Dermis microvascular lymphatic vessel endothelial cell (primary cell): Measurements from ENCODE around the gene PRSS23. TPM values are rescaled to one million over a fixed set of nuclear protein-coding genes. Genes with fewer than 3 reads are reported as not detected.
A peak's percentile ranks its signal among the peaks of the same experiment; 100 is the strongest.

Experiments
- DNase-seq, 2 donors: peaks; one replicate each; pipeline versions ENCODE4 v3.0.0 to v3.0.0-alpha.2; 2010; ENCODE audit warnings: low read depth in 2 of 2
- total RNA-seq: library from RNA; depleted of rRNA; stranded (reverse); fragments of >200 nt; gene quantifications from 2 replicates; pipeline ENCODE4 v1.2.1, GENCODE V29; 2014

Gene PRSS23
- total RNA-seq, 1 donor from 2014 or later: 196 TPM

DNA sequence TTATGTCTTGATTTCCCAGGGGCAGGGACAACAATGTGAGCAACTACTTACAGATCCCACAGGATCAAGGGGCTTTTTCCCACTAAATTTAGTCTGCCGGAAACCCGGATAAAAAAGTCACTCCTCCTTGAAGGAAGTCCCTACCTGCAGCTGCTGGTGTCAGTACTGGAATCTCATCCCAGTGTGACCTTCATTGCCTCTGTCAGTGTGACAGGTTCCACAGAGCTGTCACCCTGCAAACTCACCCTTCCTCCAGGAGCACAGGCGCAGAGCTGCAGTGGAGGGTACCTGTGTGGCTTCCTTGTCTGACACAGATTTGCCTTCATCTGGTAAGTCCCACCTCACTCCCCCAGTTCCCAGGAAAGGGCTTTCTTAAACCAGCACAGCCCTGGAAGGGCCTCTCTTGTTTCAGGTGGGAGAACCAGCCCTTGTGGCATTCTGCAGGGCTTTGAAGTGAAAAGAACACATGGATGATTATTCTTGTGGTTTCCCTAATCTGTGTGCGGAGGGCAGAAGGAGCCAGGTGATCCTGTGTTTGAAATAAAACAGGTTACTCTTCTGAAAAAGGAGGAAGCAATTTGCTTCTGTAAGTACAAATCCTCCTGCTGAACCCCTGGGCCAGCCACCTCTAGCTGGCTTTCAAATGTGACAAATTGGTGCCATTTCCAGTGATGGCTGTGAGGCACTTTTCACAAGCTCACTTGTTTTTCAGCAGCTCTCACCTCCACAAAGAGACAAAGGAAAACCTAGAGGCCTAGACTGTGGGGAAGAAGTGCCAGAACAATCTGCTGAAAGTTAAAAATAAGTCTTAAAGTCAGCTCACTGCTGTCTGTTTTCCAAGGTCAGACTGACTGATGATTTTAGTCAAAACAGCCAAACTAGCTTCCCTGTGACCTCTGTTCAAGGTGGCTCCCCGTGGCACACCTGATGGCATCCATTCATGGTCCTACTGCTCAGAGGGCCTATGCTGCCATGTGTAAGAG lies 9.2 kb upstream of the PRSS23 start:
- DNase-seq: no peak

DNA sequence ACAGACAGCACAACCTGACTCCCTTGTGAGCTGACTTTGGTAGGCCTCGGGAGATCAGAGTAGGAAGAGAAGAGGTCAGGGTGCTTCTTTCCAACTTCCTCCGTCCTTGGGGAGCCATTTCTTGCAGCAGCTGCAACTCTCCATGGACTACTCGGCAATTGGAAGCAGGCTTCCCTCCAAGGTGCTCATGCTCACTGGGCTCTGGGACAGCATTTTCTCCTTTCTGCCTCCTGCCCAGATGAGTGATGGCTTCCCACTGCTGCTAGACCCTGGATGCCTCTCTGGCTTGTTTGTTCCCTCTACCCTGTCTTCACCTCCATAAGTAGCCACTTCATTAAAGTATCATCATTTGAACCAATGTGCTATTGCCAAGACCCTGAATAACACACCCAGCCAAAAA lies 8.2 kb upstream of the PRSS23 start:
- no peak for DNase-seq

DNA sequence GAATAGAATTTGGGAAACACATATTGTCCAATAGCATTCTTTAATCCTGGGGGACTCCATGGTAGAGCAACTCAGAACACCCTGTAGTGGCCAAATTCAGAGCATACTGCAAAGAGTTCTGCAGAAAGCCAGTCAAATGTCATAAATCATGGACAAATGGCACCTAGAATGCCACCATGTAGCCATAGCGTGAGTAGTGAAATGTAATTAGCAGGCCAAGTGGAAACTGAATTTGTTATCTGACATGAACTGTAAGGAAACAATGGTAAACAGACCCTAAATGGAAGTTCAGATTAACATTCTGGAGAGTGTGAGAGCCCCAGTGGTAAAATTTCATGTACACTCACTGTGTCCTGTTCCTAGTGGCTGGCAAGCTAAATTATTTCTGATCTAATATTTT lies 7.0 kb upstream of the PRSS23 start:
- no peak for DNase-seq

DNA sequence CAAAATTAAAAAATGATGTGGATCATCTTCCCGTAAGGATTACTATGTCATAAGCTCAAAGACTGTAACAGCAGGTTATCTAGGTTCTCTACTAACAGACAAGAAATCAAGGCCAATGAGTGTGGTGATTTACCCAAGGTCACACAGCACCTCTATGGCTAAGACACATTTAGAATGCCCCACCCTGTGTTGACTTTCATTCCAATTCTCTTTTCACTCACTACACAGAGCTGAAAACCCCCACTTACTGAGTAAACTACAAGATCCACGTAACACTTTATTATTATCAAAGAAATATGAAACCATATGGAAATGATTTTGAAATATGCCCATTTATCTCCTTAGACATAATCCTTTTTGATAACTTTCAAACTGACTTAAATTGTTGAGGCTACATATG lies 4.8 kb upstream of the PRSS23 start:
- DNase-seq: no peak

DNA sequence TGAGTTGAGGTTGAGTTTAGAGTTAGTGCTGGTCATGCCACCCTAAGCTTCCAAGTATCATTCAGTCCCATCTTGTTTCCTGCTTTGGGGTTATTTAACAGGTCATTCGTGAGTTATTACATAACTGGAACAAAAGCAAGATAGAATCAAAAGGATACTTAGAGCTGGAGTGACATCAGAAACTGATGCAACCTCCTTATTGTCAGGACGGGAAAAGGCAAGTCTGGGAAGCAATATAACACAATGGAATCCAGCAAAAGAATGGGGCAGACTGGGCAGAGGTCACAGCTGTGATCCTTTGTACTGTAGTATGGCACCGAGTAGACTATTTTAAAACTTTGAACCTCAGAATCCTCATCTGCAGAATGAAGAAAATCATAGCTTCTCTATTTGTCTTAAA lies 4.4 kb upstream of the PRSS23 start:
- peak in 1 of 2 donors; percentile 83 for DNase-seq

DNA sequence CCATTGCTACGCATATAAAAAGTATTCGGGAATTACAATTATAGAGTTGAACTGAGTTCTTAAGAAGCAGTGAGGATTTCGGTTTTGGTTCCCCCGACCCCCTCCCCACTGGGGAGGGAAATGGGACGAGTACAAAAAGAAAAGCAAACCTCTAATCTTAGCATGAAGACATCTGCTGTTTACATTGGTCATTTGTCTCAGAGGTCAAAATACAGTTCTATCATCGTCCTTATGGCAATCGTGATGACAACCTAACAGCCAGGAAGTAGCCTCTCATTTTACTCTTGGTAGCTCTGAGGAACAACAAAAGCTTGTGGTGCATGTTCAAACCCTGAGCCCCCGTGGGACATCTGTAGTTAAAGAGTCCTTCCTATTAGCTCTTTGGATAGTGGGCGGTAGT lies 3.2 kb upstream of the PRSS23 start:
- DNase-seq: no peak

DNA sequence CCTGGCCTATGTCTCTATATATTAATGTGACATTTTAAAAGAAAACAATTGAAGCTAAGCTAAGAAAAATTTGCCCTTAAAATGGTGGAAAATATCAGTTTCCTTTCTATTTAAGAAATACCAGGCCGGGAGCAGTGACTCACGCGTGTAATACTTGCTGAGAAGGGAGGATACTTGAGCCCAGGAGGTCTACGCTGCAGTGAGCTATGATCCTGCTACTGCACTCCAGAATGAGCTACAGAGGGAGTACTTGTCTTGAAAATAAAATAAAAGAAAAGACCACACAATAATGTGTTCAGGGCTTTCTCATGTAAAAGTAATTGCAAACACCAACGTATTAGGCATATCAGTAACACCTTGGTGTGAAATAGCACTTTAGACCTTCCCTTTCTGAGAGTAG lies 1.4 kb upstream of the PRSS23 start:
- peak in 1 of 2 donors; percentile 69 for DNase-seq

DNA sequence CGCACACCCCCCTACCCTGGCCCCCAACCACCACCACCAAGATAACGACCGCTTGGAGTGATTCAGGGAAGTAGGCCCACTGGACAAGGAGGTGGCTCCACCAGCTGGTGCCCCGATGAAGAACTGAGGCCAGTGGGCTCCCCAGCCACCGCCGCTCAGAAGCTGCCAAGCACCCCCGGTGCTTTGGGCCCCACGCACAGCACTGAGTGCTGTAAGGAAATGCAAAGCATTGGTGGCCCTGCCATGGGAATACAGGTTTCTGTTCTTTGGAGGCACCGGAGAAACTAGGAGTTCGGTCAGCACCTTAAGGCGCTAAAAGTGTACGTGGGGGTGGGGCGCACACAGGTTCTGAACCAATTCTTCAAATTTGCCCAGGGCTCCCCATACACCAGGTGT lies 664 bp upstream of the PRSS23 start:
- DNase-seq: peak in 1 of 2 donors; percentile 36

DNA sequence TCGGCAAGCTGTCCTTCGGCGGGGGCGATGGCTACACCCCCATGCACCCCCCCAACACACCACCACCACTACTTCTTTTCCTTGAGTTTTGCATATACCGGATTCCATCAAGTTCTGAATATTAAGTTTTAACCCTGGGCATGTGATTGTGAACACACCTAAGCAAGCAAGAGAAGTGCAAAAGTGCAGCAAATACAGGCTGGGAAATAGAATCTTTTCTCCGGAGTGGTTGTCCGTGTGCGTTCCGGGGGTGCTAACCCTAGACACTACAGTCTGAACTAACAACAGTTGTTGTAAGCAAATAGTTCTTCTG lies 574 bp downstream of the PRSS23 start:
- peak in 1 of 2 donors; percentile 21 for DNase-seq

DNA sequence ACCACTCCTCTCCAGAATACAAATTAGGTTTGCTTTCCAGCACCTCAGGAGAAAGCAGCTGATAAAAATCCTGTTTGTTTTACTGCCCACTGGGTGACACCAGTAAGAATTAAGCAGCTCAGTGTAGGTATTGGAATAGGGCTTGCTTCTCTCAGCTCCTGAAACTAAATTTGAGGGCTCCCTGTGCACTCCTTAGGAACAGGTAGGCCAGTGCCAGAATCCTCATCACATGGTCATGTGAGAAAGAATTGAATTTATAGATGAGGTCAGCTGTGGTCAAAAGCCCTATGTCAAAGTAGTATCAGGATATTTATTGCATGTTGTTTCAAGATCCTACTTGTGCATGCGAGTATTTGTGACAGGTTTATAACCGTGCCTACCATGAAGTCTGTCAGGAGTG lies 1.0 kb downstream of the PRSS23 start:
- peak in 1 of 2 donors; percentile 33 for DNase-seq

DNA sequence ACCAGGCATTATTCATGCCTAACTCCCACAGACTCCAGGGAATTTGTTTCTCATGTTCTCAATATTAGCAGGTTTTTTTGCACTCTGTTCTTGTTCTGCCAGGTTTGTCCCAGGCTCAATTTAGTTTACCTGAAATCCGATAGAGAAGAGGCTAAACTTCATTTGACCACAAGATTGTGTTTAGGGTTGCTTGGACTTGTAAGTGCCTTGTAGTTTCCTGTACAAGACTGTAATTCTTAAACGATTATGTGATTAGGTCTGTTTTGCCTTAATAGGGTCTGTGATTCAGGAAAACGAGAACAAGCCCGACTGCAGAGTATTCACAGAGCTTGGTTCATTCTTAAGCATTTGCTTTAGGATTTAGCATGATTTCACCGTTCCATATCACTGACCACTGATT lies 1.8 kb downstream of the PRSS23 start:
- no peak for DNase-seq

DNA sequence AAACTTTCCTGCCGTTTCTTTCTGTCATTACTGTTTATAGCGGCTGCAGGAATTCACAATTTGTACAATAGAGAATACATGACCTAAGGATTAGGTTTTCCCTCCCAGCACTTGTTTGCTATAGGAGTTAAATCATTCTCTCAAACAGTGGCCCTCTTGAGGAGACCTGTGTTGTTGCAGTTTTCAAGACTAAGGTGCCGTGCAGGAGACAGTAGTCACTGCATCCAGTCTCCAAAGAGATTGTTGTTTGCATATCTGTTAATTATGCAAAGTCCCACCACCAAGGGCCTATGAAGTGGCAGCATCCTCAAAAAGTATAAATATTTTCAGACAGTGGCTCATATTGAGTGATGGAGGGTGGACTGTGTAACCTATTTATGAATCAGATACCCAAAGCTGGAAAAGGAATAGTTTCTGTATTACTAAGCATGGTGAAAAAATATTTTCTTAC lies 2.3 kb downstream of the PRSS23 start:
- DNase-seq: peak in 1 of 2 donors; percentile 76

DNA sequence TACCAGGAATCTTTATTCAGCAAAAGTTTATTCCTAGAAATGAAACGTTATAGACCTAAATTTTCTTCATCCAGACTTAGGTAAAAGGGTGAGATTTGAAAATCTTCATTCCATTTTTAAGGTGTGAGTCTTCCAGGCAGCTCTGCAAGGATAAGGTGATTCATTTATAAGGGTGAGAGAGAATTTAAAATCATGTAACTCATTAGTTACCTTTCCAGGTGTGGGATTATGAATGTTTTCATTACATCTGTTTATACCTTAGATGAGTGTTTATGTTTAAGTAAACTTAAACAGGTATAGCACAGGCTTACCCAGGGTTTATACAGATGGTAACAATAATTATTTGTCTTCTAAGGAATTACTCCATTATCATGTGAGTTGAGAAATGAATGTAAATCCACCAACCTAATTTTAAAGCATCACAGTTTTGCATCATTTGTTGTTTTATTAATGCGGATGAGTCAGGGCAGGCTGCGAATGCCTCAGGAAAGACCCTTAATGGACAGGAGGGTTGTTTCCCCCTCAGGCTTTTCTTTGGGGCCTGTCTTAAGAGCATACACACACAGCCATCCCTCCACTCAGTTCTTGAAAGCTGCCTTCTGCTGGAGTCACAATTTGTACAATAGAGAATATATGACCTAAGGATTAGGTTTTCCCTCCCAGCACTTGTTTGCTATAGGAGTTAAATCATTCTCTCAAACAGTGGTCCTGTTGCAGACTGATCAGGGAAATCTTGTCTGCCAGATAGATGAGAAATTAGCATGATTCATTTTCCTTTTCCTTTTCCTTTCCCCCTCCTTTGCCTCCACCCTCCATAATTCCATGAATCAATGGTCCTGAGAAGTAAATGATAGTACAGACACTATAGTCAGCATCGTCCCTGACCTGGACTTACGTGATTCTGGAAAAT lies 3.0 kb downstream of the PRSS23 start:
- DNase-seq: peak in 1 of 2 donors; percentile 82

DNA sequence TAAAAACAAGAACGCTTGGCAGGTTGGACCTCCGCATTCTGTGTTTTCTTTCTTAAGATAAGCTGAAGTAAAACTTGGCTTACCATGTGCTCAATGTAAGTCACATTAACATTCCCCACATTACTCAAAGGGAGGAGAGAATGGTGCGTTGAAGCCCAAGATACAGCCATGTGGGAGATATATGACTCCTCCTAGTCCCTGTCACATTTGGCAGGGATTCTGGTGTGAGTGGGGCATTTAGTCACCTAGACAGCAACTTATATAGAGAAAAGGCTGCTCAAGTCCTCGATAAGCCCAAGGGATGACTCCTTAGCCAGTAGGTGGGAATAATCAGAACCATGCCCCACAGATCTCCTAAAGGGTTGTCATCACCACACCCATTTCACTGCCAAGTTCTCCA lies 4.6 kb downstream of the PRSS23 start:
- DNase-seq: no peak

DNA sequence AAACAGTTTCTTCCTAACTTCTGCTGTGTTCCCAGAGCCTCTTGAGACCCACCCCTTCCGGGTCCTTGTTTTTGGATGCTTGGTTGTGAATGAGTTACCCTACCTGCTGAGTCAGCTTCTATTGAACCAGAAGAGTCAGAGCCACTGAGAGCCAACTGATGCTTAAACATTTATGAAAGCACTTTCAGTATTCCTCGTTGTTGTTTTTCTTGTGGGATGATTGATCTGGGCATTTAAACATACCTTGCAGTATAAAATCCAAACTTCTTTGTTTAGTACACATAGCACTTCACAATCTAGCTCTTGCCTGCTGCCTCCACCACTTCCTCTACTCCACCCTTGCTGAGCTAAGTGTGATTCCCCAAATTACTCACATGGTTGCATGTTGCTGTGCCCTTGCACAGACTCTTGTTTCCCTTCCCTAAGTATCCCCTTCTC lies 5.5 kb downstream of the PRSS23 start:
- DNase-seq: peak in 1 of 2 donors; percentile 37

DNA sequence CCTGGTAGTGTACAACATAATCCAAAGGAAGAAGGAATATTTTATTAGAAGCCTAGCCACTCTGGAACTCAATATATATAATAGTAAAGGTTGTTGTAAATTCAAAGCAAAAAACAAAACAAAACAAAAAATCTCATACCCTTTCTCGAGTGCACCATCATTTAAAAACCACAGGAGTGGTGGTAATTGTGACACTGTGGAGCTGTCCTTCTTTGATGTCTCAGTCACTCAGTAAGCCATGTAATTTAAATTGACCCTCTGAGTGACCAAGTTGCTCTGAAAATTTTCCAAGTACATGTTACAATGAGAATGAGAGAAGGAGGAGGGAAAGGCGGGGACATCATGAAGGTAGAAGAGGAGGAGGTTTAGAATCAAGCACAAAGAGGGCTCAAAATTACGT lies 6.6 kb downstream of the PRSS23 start:
- no peak for DNase-seq

DNA sequence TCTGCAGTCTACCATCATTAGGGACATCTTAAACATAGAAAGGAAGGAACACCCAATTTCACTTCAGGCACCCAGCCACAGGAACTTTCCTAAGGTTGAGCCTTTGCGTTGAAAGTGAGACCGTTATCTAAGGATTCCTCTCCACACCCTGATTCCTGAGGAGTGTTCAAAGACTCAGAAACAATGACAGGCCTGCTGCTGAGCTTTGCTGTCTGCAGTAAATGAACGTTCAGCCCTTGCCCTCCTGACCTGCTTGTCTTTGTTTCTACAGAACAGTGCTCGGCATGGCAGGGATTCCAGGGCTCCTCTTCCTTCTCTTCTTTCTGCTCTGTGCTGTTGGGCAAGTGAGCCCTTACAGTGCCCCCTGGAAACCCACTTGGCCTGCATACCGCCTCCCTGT lies 7.0 kb downstream of the PRSS23 start:
- no peak for DNase-seq

DNA sequence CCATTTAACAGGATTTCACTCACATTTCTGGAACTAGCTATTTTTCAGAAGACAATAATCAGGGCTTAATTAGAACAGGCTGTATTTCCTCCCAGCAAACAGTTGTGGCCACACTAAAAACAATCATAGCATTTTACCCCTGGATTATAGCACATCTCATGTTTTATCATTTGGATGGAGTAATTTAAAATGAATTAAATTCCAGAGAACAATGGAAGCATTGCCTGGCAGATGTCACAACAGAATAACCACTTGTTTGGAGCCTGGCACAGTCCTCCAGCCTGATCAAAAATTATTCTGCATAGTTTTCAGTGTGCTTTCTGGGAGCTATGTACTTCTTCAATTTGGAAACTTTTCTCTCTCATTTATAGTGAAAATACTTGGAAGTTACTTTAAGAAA lies 9.2 kb downstream of the PRSS23 start:
- no peak for DNase-seq

DNA sequence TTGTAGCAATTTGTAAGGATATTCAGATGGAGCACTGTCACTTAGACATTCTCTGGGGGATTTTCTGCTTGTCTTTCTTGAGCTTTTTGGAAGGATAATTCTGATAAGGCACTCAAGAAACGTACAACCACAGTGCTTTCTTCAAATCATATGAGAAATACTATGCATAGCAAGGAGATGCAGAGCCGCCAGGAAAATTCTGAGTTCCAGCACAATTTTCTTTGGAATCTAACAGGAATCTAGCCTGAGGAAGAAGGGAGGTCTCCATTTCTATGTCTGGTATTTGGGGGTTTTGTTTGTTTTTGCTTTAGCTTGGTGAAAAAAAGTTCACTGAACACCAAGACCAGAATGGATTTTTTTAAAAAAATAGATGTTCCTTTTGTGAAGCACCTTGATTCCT lies 9.9 kb downstream of the PRSS23 start:
- no peak for DNase-seq

DNA sequence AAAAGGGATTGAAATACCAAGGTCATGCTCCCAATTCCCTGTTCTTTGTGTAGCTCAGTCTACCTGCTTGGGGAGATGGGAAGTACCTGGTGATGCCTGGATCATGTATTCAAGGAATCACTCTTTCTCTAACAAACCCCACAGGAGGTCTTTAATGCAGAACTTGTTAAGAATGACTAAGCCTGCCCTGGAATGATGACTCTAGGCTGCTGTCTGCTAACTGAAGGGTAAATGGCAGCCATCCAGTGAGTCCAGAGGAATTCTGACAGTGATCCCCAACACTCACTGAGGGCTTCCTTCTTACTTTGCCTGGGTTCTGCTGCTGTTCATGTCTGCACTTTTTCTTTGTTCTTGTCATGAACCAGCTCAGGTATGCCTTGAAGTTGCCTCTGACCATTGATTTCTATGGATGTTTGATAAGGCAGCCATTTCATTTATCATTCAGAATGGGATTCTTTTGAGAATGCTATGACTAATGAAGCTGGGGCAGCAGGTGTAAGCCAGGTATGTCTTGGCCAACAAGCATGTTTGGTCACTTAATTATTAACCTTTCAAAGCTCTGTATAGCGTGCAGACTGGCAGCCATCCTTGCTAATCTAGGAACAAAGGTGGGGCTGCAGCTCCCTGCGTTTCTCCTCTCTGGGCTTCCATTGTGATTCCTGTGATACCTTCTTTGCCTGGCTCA lies 11.4 kb downstream of the PRSS23 start:
- DNase-seq: peak in 1 of 2 donors; percentile 26

DNA sequence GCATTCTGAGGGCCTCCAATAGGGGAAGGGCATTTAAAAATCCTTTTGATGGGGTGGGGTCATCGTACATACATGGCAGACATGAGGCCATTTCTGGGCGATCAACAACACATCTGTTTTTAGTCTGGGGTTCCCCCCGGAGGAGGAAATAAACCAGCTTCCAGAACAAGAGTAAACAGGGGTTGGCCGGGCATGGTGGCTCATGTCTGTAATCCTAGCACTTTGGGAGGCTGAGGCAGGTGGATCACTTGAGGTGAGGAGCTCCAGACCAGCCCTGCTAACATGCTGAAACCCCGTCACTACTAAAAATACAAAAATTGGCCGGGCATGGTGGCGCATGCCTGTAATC lies 12.0 kb downstream of the PRSS23 start:
- no peak for DNase-seq

DNA sequence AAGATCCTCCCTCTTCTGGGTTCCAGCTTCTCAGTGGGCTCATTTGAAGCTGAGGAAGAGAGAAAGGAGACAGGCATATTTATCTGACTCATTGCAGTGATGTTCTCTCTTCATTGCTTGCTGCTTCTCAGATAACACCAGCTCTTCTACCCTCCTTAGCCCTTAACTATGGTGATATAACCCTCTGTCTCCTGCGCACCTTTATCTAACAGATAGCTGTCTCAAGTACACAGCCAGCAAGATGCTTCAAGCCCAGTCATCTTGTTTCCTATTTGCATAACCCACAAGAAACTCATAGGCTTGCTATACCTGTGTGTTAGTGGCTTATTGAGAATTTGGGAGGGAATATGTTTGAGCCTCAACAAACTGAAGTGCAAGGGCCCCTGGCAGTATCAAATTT lies 12.6 kb downstream of the PRSS23 start:
- DNase-seq: no peak
